ENCODE measurements around the gene INO80B. TPM values are rescaled to one million over a fixed set of nuclear protein-coding genes. Genes with fewer than 3 reads are reported as not detected.
A peak's percentile ranks its signal among the peaks of the same experiment; 100 is the strongest.

INO80B gene
- total and polyA plus RNA-seq, 9 of the 15 experiments (the other 6 are each of a cell fraction or from before 2014, with no cell fraction given), result 0.41 to 22.6 (median 9.0) TPM

DNA sequence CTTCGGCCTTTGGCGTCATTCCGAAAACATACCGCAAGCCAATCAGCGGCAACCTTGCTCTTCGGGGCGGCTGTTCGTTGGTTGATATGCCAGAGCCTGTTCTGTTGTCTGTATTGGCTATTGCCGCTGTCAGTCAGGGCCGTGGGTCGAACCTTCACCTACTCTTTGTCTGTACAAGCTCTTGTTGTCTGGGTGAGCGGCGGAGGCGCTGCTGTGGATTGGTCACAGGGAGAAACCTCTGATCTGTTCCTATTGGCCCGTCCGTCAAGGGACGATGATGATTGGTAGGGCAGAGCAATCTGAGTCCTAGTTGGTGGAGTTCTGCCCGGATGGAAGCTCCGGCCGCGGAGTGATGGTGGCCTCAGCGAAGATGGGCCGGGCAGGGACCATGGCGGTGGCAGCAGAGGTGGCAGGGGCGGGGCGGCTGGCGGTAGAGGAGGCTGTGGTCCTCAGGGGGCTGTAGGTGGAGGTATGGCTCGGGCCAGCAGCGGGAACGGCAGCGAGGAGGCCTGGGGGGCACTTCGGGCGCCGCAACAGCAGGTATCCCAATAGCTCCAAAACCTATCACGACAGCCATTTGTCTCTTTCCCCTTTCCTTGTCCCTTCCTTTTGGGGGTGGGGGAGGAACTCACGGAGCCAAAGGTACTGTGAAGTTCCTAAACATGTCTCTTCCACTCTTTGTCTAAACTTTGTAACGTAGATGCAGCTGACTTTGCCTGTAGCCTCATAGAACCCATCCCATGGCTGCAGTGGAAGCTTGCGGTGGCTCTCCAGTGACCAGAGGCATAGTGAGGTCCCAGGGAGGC, 3.4 kb downstream of the INO80B start, which contains the start of gene WBP1 (continued):
- TF ChIP-seq ATF1 (CRISPR knock-in tag; IDR thresholded peaks at IDR 0.05) (no peak), ATF1 (tag; IDR thresholded peaks at IDR 0.05) (peak; percentile 92), ZNF707 (CRISPR knock-in tag; conservative IDR thresholded peaks at IDR 0.05) (no peak), ZBTB9 (CRISPR knock-in tag; IDR thresholded peaks at IDR 0.05) (no peak), E4F1 (CRISPR knock-in tag; IDR thresholded peaks at IDR 0.05; ENCODE audit: borderline replicate concordance) (no peak), GABPB2 (CRISPR knock-in tag; conservative IDR thresholded peaks at IDR 0.05) (no peak), PHTF2 (CRISPR knock-in tag; IDR thresholded peaks at IDR 0.05) (no peak), TSC22D4 (tag; IDR thresholded peaks at IDR 0.05) (no peak), MECOM (CRISPR knock-in tag; IDR thresholded peaks at IDR 0.05) (no peak)
- TF ChIP-seq, protein P1, sequence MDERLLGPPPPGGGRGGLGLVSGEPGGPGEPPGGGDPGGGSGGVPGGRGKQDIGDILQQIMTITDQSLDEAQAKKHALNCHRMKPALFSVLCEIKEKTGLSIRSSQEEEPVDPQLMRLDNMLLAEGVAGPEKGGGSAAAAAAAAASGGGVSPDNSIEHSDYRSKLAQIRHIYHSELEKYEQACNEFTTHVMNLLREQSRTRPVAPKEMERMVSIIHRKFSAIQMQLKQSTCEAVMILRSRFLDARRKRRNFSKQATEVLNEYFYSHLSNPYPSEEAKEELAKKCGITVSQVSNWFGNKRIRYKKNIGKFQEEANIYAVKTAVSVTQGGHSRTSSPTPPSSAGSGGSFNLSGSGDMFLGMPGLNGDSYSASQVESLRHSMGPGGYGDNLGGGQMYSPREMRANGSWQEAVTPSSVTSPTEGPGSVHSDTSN (CRISPR knock-in tag; IDR thresholded peaks at IDR 0.05; ENCODE audit: low read depth), result peak; percentile 88
- TF ChIP-seq, protein P1 (tag; conservative IDR thresholded peaks at IDR 0.05; ENCODE audit: low read depth), result peak; percentile 99
- TF ChIP-seq, protein P2, sequence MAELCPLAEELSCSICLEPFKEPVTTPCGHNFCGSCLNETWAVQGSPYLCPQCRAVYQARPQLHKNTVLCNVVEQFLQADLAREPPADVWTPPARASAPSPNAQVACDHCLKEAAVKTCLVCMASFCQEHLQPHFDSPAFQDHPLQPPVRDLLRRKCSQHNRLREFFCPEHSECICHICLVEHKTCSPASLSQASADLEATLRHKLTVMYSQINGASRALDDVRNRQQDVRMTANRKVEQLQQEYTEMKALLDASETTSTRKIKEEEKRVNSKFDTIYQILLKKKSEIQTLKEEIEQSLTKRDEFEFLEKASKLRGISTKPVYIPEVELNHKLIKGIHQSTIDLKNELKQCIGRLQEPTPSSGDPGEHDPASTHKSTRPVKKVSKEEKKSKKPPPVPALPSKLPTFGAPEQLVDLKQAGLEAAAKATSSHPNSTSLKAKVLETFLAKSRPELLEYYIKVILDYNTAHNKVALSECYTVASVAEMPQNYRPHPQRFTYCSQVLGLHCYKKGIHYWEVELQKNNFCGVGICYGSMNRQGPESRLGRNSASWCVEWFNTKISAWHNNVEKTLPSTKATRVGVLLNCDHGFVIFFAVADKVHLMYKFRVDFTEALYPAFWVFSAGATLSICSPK (IDR thresholded peaks at IDR 0.05; ENCODE audit: borderline replicate concordance), result no peak
- TF ChIP-seq, protein P3, sequence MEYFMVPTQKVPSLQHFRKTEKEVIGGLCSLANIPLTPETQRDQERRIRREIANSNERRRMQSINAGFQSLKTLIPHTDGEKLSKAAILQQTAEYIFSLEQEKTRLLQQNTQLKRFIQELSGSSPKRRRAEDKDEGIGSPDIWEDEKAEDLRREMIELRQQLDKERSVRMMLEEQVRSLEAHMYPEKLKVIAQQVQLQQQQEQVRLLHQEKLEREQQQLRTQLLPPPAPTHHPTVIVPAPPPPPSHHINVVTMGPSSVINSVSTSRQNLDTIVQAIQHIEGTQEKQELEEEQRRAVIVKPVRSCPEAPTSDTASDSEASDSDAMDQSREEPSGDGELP (CRISPR knock-in tag; IDR thresholded peaks at IDR 0.05; ENCODE audit: borderline replicate concordance), result peak; percentile 12; the same call in 1 of the 2 replicates

Data from K562 (cell line).